ENCODE measurements around the gene ZNF385B. TPM values are rescaled to one million over a fixed set of nuclear protein-coding genes. Genes with fewer than 3 reads are reported as not detected.
"Not testable (repeated sequence)": the region's sequence is repeated elsewhere in the genome, so short reads cannot be mapped to it uniquely, and the experiment has no call there.

The ZNF385B gene
- total RNA-seq, 1 donor from 2014 or later, result not detected

DNA sequence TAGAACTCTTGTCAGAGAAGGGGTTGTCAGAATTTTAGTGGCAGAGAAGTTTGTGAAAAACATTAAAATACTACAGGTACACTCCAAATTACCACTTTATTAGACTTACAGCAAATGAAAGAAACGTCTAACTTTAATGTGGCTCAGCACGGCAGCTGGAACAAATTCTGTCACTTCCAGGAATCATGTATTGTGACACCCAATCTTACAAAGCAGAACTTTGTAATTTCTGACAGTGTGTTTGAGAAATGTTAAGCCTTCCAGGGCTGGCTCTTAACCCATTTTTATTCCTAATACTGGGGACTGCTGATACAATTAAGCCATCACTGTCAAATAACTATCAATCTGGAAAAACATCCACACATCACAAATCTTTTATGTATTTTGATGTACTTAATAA lies 216.4 kb downstream of the ZNF385B start:
- no peak for DNase-seq (ENCODE audit: extremely low read depth, low read depth, low spot score)

DNA sequence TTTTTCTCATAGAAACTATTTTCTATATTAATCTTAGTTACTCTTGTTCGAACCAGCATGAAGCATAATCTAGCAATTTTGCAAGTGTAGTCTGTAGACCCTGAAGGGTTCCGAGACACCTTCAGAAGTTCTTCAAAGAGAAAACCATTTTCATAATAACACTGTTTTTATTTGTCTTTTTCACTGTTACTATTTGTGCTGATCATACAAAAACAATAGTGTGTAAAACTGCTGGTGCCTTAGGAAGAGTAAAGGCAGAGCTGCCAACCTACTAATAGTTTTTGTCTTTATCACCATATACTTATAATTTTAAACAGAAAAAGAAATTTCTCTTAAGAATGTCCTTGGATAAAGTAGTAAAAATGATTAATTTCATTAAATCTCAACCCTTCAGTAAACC lies 218.9 kb downstream of the ZNF385B start:
- no peak for DNase-seq (ENCODE audit: extremely low read depth, low read depth, low spot score)

DNA sequence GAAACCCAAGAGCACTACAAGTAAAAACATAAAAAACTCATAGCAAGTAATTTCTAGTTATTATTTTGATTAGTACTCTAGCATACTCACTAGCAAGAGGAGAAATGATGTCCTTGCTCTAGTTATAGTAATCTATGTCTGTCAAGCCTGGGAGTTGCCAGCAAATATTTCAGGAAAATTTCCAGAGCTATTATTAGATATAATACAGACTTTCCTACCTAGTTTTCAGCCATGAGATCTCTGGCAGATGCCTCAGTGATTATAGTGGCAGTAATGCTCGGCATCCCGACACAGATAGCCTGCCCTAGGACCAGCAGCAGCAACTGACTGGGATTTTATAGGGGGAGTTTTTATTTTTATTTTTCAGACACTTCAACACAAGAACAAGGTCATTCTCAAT lies 224.4 kb downstream of the ZNF385B start:
- DNase-seq (ENCODE audit: extremely low read depth, low read depth, low spot score), result no peak

DNA sequence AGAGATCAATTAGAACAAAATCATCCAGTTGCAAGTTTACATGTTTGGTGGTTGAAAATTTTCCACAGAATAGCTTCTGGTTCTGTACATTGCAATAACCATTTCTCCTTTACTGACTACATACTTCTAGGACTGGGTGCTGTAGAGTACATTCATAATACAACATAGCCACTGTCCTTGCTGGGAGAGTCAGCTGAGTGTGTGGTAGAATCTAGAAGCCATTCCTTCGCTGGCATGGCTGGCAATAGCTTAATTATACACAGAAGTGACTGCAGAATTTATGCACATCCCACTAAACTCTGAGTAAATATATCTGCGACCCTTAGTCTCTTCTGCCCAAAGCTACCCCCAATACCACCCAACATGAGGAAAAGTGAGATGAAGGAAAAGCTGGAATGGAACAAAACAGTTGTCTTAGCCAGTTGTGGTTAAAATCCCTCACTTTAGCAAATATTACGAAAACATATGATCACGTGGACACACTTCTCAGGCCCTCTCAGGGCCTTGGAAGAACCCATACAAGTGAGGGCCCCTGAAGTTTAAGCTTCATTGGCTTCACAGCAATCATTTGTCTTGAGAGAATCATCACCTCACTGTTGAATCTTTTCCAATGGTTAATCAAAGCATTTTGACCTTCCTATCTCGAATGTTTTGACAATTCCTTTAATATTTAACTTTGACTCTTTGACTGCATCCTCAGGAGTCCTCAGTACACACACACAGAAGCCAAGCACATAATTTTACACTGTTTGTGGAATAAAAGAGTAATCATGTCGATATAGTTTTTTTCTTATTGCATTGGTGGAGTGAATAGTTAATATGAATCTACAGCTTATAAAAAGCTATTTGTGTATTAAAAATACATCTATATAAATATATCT lies 225.1 kb downstream of the ZNF385B start:
- no peak for DNase-seq (ENCODE audit: extremely low read depth, low read depth, low spot score)

DNA sequence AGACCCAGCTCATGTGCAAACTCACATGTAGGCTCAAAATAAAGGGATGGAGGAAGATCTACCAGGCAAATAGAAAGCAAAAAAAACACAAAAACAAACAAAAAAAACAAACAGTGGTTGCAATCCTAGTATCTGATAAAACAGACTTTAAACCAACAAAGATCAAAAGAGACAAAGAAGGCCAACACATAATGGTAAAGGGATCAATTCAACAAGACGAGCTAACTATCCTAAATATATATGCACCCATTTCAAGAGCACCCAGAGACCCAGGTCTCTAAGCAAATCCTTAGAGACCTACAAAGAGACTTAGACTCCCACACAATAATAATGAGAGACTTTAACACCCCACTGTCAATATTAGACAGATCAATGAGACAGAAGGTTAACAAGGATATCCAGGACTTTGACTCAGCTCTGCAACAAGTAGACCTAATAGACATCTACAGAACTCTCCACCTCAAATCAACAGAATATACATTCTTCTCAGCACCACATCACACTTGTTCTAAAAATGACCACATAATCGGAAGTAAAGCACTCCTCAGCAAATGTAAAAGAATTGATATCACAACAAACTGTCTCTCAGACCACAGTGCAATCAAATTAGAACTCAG lies 229.5 kb downstream of the ZNF385B start:
- not testable (repeated sequence) for DNase-seq (ENCODE audit: extremely low read depth, low read depth, low spot score)

DNA sequence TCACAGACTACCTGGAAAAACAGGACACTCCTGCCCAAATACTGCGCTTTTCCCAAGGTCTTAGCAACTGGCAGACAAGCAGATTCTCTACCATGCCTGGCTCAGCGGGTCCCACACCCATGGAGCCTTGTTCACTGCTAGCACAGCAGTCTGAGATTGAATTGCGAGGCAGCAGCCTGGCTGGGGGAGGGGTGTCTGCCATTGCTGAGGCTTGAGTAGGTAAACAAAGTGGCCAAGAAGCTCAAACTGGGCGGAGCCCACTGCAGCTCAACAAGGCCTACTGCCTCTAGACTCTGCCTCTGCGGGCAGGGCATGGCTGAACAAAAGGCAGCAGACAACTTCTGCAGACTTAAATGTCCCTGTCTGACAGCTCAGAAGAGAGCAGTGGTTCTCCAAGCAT lies 231.6 kb downstream of the ZNF385B start:
- DNase-seq (ENCODE audit: extremely low read depth, low read depth, low spot score), result not testable (repeated sequence)

DNA sequence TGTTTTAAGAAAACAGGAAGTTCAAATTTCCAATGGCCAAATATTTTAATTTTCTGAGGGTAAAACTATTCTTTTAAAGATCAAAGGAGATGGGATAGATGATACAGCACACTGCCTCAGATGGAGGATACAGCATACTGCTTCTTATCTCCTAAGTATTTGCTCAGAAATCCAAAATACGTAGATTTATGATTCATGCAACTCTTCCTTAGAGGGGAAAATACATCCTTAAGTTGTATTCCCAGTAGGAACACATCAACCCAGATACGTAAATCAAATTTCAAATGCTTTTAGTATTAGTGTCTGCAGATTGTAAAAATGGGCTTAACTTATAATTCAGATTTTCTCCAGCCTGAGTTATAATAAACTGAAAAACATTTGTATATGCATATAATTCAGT lies 235.2 kb downstream of the ZNF385B start:
- no peak for DNase-seq (ENCODE audit: extremely low read depth, low read depth, low spot score)

DNA sequence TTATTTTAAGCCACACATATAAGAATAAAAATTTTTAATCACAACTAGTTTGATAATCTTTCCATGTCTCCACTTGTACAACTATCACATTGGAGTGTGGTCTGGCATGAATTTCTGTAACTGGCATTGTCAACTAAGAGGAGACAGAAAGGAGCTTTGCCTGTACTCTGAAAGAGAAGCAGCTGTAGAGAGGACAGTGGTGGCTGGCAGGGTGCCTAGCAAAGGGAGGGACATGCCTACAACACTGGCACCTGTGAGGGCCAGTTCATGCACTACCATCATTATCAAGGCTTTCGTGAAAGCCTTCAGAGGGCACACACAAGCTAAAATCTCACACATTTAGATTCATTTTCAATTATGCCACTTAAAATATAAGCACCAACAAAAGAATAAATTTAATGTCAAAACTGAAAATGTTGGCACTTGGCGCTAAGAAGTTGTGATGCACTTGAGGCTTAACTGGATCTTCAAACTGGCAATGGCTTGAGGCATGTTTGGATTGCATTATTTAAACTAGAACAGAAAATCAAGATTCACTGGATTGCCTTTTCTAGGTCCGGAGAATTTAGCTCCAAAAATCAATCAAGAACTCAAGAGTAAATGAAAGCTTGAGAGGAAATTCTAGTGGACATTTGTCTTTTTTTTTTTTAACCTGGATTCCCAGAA lies 238.6 kb downstream of the ZNF385B start:
- no peak for DNase-seq (ENCODE audit: extremely low read depth, low read depth, low spot score)

DNA sequence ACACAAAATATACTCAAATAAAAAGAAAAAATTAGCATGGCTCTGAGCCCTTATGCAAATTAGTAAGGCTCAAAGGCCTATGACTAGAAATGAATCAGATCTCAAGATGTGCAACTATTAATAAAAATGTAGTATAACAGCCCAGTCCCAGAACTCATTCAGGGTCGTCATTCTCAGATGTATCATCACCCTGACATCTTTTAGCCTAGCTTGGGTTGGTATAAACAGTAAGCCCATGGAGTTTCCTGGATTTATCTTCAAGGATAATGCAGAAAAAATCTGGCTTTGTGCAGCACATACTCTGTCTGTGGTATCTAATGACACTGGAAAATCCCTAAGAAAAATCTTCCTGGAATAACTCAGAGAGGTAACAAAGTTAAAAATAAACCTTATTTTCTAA lies 239.3 kb downstream of the ZNF385B start:
- DNase-seq (ENCODE audit: extremely low read depth, low read depth, low spot score), result no peak

DNA sequence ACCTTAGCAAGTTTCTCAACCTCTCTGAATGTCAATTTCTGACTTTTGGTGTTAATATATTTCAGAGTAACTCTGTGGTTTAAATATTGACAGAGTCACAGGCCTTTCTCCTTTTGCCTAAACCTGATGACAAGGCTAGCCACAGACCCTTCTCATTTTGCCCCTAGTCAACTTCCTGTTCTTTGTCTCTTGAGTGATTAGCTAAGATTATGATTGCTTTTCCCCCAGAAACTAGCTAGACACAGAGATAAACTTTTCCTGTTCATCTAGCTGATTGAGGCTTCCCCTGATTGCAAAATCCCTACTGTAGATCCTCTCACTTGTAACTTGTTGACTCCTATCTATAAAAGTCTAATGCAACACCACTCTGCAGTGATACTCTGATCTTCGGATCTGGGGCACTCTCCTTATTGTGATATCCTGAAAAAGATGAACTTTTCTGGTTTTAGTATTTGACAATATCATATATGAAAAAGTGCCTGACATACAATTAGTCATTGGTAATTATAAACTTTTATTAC lies 241.4 kb downstream of the ZNF385B start:
- no peak for DNase-seq (ENCODE audit: extremely low read depth, low read depth, low spot score)

DNA sequence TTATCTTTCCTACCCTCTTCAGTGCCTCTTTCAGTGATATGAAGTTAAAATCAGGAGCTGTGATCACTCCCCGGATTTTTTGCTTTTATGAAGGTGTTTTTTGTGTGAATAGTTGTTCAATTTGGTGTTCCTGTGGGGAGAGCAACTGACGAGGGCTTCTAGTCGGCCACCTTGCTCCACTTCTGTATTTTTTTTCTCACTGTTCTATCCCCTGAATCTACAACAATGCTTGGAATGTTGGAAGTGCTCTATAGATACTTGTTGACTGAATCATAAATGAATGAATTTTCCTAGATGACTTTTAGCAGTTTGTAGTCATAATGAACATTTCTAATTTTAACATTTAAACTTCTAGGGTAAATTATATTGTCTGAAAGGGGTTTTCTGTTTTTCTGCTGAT lies 247.3 kb downstream of the ZNF385B start:
- DNase-seq (ENCODE audit: extremely low read depth, low read depth, low spot score), result no peak

DNA sequence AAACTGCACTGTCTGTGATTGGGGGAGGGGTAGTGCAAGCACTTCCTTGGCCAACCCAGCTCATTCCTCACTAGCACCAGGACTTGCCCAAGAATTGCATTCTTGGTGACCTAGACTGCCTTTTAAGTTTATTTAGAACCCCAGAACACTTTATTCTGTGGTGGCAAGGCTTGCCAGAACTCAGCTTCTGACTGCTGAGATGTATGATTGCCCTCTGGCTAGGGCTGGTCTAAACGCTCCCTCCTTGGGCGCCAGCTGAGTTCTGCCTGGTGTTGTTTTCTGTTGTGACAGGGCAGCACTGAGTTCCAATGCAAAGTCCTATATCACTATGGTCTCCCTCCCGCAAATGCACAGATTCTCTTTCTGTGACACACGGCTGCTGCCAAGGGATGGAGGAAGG lies 247.7 kb downstream of the ZNF385B start:
- no peak for DNase-seq (ENCODE audit: extremely low read depth, low read depth, low spot score)

DNA sequence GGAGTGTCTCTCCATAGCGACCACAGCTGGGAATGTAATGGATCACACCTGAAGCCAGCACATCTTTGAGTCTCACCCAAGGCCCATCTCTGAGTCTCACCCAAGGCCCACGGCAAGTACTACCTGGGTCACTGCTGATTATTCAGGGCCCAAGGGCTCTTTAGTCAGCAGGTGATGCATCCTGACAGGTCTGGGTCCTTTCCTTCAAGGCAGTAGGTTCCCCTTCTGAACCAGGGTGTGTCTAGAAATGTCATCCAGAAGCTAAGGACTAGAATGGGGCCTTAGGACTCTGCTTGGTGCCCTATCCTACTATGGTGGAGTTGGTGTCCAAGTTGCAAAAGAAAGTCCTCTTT lies 248.1 kb downstream of the ZNF385B start:
- no peak for DNase-seq (ENCODE audit: extremely low read depth, low read depth, low spot score)

DNA sequence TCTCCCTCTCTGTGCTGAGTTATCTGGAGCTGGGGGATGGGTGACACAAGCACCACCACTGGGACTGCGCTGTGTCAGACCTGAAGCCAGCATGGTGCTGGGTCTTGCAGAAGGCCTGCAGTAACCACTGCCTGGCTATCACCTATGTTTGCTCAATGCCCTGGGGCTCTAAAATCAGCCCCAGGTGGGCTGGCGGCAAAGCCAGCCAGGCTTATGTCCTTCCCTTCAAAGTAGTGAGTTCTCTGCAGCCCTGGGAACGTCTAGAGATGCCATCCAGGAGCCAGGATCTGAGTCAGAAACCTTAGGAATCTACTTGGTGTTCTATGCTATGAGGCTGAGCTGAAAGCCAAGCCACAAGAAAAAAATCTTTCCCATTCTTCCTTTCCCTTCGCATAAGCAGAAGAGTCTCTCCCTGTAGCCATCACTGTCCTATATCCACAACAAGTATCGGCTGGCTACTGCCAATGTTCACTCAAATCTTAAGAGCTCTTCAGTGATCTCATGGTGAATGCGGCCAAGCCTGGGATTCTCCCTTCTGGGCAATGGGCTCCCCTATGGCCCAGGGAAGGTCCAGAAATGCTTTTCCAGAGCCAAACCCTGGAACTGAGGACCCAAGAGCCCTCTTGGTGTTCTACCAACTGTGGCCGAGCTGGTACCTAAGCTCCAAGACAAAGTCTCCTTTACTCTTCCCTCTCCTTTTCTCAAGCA lies 248.7 kb downstream of the ZNF385B start:
- no peak for DNase-seq (ENCODE audit: extremely low read depth, low read depth, low spot score)

DNA sequence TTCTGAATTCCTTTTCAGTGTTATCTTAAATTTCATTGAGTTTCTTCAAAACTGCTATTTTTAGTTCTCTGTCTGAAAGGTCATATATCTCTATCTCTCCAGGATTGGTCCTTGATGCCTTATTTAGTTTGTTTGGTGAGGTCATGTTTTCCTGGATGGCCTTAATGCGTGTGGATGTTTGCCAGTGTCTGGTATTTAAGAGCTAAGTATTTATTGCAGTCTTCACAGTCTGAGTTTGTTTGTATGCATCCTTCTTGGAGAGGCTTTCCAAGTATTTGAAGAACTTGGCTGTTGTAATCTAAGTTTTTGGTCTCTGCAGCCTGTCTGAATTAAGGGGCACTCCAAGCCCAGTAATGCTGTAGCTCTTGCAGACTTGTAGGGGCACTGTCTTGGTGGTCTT lies 249.3 kb downstream of the ZNF385B start:
- no peak for DNase-seq (ENCODE audit: extremely low read depth, low read depth, low spot score)

DNA sequence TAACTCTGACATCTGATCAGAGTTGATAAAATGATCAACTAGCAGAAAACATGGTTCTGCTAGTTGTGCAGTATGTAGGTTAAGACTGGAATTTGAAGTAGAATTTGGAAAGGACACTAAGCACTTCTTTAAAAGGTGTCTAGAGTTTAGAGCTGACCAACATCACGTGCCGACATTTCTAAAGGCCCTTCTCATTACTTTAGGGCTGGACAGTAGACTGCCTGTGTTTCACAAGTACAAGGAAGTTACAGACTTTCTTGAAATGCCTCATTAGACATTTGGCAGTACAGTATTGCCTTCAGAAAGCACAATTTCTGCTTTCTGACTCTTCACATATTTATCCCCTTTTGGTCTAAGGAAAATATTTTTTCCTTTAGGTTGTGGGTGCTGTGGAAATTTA lies 255.3 kb downstream of the ZNF385B start:
- no peak for DNase-seq (ENCODE audit: extremely low read depth, low read depth, low spot score)

DNA sequence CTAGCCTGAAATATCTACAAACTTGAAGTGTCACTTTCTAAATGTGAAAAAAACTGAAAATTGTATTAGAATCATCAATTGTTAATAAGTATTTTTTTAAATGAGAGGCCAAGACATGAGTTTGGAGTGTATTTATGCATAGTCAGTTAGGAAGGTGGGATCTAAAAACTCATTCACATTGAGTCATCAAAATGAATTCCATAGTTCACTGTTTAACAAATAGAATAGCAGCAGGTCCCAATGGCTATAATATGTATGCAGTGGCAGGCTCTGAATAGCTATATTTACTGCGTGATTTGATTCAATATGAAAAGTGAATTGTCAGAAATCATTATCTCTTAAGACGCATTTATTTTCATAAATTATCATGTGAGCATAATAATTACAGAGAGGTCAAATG lies 256.1 kb downstream of the ZNF385B start:
- DNase-seq (ENCODE audit: extremely low read depth, low read depth, low spot score), result no peak

DNA sequence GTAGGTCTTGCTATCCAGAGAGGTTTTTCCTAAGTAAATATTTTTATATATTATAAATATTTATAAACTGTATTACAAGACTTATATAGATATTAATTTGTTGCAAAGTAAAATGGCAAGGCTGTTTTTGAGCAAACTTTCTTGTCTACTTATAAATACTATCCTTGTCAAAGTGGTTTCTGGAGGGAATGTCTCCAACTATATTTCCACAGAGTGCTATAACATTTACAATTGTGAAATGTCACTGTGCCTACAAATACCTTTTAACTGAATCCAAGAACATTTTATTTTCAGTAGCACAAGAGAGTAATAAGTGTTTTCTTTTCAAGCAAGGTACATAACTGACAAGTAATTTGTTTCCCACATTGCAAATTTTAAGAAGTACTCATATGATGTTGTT lies 256.8 kb downstream of the ZNF385B start:
- no peak for DNase-seq (ENCODE audit: extremely low read depth, low read depth, low spot score)

DNA sequence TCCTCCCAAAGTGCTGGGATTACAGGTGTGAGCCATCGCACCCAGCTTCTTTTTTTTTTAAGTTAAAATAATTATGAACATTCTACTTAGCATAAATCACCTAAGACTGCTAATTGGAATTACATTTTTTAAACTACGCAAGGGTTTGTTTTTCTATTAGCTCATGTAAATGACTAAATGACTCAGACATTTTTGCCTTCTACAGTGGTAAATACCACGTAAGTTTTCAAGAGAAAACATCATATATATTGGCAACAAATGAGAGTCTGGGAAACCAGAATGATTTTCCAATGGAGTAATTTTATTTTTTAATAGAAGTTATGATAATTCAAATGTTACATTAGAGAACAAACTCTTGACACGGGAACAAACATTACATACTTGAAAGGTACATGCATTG lies 259.0 kb downstream of the ZNF385B start:
- DNase-seq (ENCODE audit: extremely low read depth, low read depth, low spot score), result no peak

DNA sequence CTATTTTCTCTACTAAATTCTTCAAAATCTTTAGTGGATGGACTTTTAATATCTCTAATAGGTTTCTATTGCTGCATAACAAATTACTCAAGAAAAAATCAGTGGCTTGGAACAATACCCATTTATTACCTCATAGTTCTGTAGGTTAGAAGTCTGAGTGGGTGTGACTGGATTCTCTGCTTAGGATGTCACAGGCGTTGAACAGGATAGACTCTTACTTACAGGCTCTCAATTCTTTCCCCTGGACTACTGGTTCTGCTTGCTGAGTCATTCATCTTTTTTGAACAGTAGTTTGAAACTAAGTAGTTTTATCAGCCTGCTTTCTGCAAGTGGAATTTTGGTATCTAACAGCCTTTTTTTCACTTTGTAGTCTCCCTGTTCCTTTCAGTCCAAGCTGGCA lies 265.4 kb downstream of the ZNF385B start:
- DNase-seq (ENCODE audit: extremely low read depth, low read depth, low spot score), result no peak

DNA sequence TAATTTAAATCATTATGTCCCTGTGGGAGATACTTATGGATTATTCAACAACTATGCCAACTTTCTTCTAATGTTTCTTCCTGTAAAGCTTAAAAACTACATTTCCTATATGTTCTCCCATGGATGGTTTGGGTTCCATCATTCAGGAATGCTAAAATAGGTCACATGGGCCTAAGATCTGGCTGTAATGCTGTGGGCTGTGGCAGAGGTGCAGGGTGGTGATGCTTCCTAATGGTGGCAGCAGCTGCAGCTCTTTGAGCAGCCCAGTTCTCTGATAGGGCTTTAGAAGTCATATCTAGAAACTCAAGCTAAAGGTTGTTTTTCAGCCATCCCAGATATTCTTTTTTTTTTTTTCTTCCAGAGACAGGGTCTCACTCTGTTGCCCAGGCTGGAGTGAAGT lies 266.1 kb downstream of the ZNF385B start:
- no peak for DNase-seq (ENCODE audit: extremely low read depth, low read depth, low spot score)

All from glomerular endothelial cell (primary cell).